HT1080 (cell line): ENCODE data around the gene RPTOR. TPM values are rescaled to one million over a fixed set of nuclear protein-coding genes. Genes with fewer than 3 reads are reported as not detected.

Experiments used
- DNase-seq: peaks from one replicate; pipeline ENCODE4 v3.0.0-alpha.2; 2015; ENCODE audit warnings: low read depth
- total RNA-seq: library from RNA; depleted of rRNA; stranded (reverse); fragments of >200 nt; shearing (Covaris generic); gene quantifications from 2 replicates; pipeline ENCODE4 v1.2.3, GENCODE V29; 2014

The RPTOR gene
- total RNA-seq, 1 experiment from 2014 or later = 18.5 TPM

DNA sequence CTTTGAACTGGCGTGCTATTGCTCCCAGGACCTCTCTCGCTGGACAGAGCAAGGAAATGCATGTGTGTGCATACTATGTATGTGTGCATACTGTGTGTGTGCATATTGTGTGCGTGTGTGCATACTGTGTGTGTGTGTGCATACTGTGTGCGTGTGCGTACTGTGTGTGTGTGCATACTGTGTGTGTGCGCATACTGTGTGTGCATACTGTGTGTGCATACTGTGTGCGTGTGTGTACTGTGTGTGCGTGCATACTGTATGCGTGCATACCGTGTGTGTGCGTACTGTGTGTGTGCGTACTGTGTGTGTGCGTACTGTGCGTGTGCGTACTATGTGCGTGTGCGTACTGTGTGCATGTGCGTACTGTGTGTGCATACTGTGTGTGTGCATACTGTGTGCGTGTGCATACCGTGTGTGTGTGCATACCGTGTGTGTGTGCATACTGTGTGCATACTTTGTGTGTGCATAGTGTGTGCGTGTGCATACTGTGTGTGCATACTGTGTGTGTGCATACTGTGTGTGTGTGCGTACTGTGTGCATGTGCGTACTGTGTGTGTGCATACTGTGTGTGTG is 89.4 kb downstream of the RPTOR start:
- DNase-seq = no peak

- DNase-seq = no peak
Observed at GRCh38 chr17:80636361-80637018, 91.9 kb downstream of the RPTOR start.

DNA sequence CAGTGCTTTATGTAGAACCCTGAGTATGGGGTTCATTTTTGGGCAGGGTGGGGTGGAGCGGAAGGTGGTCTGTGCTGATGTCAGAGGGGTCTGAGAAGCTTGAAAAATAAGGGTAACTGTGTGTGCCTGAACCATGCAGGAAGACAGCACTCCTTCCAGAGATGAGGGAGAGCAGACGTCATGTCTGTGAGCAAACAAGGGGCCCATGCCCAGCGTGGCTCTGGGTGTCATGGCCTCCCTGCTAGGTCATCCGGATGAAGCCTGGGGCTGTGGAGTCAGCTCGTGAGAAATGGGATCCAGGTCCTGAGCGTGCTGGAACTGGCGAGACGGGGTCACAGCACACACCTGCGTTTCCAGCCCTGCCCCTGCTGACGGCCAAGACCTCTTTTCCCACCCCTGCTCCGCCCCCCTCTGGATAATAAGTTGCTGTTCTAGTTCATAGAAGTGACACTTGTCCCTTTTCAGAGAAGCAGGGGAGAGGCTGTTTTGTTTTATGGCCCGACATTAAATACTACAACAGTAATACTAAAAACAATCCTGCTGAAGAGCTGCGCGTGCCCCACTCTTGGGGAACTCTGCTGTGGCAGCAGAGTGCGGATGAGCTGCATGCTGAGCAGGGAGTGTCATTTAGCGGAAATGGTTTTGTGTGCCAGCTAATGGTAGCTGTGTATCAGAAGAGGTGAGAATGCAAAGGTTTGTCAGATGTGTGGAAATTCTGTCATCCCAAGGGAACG is 92.6 kb downstream of the RPTOR start:
- no peak for DNase-seq

DNA sequence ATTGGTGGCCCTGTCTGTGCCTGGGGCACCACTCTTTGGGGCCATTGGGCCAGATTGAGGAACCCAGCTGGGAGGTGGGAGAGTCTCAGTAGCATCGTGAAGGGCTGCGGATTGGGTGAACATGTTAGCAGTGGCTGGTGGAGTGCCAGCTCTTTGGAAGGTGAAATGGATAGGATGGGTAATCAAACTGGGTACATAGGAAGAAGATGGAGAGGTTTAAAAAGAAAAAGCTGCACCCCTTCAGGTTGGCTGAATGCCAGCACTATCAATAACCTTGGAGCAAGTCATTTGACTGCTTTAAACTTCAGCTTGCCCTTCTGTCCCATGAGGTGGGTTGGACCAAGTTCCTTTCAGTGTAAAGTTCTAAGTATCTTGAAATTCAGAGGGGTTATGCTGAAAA is 95.0 kb downstream of the RPTOR start:
- no peak for DNase-seq

GRCh38 chr17:80640366-80641084 is 95.9 kb downstream of the RPTOR start:
- no peak for DNase-seq

DNA sequence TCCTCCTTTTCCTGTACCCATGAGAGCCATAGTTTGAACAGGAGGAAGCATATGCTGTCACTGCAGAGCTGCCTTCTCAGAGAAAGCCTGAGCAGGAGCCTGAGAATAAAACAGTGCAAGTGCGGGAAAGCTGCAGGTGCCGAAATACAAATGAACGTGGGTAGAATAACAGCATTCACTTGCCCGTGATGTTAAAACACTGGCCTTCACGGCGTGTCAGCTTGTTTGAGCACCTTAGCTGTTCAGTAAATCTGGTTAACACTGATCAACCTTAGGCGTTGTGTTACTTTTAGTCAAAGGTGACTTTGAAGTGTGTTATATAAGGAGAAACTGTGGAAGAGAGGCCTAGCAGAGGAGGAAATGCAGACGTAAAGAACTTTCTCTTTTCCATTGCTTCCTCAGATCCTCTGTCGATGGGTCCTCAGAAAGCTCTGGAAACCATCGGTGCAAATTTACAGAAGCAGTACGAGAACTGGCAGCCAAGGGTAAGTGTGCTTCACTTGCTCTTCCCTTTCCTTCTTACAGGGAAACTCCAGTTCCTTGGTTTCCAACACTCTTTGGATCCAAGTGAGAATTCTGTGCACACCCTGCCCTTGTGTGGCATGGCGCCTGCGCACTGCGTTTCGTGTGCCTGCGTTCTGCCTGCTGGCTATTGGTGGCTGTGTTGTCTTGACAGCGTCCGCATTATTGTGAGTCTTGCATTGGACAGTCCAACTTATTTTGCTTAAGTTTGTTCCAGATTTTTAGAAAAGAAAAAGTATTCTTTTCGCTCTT is 98.9 kb downstream of the RPTOR start:
- DNase-seq = no peak

DNA sequence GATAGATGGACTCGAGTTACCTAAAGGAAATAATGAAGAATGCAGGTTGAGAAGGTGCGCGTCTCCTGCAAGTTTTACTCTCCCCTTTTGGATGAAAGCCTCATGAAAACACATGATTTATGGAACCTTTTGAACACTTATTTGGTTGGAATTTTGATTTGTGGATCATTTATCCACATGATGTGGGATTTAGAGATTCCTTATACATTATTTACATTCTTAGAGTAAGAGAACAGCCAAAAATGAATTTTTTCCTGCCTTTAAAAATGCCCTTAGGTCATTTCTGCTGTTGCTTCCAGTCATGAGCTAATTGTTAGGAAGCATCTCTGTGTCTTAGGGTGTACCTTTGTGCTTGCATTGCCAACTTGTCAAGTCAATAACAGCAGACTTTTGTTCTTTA is 99.9 kb downstream of the RPTOR start:
- DNase-seq = no peak

DNA sequence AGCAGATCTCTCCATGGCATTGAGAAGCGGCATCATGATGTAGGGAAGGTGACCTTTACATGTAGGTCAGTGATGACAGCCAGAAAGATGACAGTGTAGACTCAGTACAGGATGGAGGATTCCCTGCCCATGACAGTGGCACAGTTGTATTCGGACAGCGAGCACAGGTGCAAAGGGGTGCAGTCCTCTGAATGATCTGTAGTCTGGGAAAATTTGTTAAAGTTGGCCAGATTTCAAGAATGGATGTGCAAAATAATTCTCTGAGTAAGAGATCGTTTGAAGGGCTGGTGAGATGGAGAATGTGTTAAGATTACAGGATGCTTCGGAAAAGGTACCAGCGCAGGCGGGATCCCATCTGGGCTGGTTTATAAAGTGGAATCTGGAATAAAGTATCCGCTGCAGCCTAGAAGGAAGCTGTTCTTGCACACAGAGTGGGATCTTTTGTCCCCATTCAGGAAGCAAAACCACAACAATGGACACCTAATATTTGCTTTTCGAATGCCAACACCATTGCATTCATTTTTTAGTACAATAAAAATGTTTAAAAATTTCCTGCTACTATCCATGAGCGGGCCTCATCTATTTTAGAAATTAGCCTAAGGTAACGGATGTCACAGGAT is 101.2 kb downstream of the RPTOR start:
- DNase-seq = no peak

DNA sequence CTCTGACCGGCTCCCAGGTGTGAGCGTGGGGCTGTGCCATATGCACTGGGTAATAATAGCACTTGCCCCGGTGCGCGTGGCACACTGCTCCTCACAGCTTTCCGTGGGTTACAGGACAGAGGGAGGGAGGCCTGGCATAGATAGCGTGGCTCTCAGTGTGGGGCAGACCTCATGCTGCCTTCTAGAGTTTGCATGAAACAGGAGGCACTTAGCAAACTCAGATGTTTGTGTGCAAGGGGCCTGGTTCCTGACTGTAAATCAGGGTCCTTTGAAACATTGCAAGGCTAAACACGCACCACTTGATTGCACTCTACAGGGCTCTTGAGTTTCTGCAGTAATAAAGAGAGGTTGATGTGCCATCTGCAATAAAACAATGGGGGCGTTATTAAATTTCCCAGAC is 101.7 kb downstream of the RPTOR start:
- no peak for DNase-seq

- peak; percentile 86 for DNase-seq
Observed at GRCh38 chr17:80647746-80648145, 103.1 kb downstream of the RPTOR start.

GRCh38 chr17:80649200-80649644 is 104.6 kb downstream of the RPTOR start:
- no peak for DNase-seq

DNA sequence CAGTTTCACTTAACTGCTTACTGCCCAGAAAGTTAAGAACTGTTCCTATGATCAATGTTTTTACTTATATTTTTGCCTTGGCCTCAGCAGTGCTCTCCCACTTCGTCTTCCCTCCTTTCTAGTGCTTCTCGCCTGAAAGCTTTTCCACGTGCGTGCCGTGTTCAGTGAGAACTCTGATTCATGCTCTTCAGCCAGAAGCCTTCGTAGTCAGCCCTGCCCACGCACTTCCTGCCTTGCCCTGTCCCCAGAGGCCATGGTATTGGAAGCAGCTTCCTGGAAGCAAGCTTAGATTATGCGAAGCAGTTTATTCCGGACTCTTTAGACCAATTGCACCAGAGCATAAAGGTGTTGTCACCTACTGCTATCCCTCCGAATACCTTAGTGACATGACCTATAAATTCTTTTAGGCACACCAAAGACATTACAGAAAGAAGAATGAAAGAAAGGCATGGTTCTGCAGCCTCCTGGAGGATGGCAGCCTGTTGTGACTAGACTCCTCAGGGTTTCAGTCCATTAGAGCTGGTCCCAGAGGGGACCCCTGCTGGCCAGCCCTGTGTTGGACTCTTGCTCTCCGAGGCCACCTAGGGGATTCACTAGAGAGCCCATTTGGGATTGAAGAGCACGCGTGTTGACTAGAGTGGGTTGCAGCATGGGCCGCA is 105.2 kb downstream of the RPTOR start:
- peak; percentile 24 for DNase-seq

- no peak for DNase-seq
Observed at GRCh38 chr17:80650331-80650672, 105.7 kb downstream of the RPTOR start.

DNA sequence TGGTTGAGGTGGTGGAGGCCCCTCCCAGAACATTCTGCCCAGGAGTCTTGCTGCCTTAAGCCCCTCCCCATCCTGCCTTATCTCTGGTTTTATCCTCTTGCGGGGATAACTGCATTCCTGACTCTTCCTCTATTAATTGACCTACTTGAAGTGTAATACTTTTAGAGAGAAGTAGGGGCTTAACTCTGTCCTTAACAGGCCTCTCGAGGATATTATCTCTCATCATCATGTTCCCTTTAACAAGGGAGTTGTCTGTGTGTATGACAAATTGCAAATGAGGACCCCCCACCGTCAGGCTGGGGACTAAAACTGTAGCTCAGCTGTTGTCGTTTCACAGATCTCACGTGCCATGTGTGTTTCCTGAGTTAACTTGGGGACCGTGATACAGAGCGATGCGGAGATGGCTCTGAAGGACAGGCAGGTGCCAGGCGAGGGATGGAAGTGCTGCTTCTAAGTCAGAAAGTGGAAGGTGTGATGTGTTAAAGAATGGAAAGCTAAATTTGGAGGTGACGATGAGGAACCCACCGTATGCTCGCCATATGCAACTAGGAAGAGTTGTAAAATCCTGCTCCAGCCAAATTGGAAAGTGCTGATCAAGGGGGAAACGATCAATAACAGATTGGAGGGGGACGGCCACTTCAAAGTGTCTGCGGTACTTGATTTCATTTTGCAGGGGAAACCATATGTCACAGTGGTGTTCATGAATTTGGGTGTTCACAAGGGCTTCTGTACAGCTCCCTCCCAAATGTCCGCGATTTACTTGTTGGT is 106.3 kb downstream of the RPTOR start:
- DNase-seq = no peak

DNA sequence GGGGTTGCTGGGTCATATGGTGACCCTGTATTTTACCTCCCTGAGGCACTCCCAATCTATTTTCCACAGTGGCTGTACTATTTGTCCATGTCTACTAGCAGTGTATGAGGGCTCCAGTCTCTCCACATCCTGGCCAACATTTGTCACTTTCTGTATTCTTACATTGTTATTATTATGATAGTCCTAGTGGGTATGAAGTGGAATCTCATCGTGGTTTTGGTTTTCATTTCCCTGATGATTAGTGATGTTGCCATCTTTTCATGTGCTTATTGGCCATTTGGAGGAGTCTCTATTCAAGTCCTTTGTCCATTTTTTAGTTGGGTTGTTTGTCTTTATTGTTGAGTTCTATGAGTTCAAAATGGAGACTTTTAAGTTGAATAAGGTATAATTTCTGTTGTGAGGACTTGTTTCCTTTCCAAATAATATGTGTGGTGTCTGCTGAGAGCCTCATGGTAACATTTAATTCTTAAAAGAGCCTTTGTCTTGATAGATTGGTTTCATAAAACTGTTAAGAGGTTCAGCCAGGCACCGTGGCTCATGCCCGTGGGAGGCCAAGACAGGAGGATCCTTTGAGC is 108.2 kb downstream of the RPTOR start:
- DNase-seq = no peak

DNA sequence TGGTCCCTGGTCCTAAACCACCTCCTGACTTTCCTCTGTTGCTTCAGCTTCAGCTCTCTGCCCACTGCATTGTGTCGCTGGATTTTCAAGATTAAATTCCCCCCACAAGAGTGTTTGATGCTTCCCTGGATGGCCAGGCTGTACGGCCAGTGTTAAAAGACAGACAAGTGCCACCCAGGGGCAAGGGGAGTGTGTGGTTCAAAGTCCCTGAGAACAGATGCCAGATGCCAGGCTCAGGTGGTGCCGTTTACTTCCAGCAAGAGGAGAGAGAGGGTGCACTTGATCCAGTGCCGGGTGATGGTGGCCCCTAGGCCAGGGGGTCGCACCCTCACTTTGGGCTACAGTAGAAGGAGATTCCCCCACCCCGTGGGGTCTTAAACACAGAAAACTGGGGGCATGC is 109.2 kb downstream of the RPTOR start:
- DNase-seq = no peak

DNA sequence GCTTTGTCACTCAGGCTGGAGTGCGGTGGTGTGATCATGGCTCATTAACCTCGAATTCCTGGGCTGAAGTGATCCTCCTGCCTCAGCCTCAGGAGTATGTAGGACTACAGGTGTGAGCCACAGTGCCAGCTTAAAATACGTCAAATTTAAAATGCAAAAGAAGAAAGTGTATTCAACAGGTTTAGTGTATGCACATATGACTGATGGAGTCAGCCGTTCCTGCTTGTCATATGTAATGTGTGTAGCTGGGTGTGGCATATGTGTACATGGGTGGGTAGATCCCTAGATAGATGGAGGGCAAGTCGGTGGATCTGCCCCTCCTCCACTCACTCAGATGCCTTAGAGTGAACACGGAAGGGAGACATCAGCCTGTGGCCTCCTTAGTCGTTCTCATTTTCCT is 111.0 kb downstream of the RPTOR start:
- DNase-seq = no peak

DNA sequence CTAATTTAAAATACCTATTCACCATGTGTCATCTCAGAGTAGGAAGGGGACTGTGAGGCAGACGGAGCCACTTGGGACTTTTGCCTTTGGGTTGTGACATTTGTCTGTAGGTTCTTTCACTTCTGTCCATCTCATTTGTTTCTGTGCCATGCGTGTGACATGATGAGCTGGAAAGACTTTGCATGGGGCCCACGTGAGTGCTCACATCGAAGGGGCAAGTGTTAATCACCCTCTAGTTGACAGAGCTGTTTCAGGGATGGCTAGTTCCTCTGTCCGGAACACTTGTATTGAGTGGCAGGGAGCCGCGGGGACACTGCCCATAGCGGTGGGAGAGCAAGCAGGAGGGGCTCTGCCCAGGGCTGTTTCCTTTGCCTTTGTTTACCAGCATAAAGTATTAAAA is 112.0 kb downstream of the RPTOR start:
- no peak for DNase-seq

- no peak for DNase-seq
Observed at GRCh38 chr17:80657561-80657960, 112.9 kb downstream of the RPTOR start.
